Retinal pigment epithelial cell (primary cell): Measurements from ENCODE around the gene BCAR3.
"Not testable (repeated sequence)": the region's sequence is repeated elsewhere in the genome, so short reads cannot be mapped to it uniquely, and the experiment has no call there.

Source experiments
- DNase-seq: peaks from one replicate; pipeline ENCODE4 v3.0.0-alpha.2; 2010; ENCODE audit warnings: low read depth
- H3K4me3 ChIP-seq: 2 replicates; pipeline ENCODE4 v1.5.1; 2011; ENCODE audit warnings: mild to moderate bottlenecking, low read length, control low read depth, moderate library complexity
- TF ChIP-seq, protein P1 (sequence below): conservative IDR thresholded peaks from 2 replicates; pipeline ENCODE4 v1.5.1; 2011; ENCODE audit warnings: low read depth, low read length, control low read depth, inconsistent platforms

BCAR3 gene

DNA sequence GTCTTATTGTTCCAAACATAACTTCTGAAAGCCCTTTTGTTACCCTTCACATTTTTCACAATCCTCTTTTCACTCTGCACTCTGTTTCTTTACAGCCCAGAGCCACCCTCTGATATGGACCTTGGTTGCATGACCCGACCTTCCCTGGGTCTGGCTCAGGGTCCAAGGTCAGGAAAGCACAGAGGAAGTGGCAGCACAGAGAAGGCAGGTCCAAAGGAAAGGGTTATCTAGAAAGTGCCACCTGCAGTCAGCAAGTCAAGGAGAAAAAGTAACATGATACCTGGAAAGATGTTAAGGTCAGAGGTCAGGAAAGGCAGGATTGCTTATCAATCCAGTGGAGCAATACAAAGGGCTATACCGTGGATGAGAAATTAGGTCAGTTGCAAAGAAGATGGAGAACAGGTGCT lies 18.4 kb downstream of the BCAR3 start:
- TF ChIP-seq, protein P1, sequence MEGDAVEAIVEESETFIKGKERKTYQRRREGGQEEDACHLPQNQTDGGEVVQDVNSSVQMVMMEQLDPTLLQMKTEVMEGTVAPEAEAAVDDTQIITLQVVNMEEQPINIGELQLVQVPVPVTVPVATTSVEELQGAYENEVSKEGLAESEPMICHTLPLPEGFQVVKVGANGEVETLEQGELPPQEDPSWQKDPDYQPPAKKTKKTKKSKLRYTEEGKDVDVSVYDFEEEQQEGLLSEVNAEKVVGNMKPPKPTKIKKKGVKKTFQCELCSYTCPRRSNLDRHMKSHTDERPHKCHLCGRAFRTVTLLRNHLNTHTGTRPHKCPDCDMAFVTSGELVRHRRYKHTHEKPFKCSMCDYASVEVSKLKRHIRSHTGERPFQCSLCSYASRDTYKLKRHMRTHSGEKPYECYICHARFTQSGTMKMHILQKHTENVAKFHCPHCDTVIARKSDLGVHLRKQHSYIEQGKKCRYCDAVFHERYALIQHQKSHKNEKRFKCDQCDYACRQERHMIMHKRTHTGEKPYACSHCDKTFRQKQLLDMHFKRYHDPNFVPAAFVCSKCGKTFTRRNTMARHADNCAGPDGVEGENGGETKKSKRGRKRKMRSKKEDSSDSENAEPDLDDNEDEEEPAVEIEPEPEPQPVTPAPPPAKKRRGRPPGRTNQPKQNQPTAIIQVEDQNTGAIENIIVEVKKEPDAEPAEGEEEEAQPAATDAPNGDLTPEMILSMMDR: no peak
- H3K4me3 ChIP-seq: no peak overlapping the region
- DNase-seq: no peak

DNA sequence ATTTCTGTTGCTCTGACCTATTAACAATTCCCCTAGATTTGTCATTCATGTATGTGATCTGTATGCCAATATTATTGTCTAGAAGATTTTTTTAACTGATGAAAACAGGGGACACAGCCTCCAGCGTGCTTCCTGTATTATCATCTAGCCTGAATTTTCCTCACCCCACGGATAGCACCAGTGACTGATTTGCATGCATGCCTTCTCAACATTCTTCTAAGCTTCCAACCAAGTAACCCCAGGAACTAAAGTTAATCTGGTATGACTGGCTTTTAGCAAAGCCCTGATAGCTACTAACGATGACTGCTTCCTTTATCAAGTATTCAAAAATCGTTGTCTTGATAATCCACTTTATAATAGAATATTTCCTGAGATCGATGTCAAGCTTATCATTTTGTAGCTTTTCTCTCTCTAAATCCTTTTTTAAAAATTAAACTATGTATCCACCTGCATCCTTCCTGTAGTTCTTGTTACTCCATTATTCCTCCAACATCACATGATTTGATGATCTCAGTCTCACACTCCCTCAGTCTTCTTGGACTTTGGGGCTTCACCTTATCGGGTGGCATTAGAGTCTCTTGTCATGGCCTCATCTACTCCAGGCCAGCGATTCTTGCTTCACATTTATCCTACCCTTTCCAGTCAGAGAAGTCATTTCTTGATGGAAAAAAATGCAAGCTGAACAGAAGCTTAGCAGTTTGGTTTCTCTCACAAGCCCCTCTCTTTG lies 19.0 kb downstream of the BCAR3 start:
- H3K4me3 ChIP-seq: peak overlapping the region; percentile 33
- DNase-seq: no peak
- TF ChIP-seq, protein P1: no peak

DNA sequence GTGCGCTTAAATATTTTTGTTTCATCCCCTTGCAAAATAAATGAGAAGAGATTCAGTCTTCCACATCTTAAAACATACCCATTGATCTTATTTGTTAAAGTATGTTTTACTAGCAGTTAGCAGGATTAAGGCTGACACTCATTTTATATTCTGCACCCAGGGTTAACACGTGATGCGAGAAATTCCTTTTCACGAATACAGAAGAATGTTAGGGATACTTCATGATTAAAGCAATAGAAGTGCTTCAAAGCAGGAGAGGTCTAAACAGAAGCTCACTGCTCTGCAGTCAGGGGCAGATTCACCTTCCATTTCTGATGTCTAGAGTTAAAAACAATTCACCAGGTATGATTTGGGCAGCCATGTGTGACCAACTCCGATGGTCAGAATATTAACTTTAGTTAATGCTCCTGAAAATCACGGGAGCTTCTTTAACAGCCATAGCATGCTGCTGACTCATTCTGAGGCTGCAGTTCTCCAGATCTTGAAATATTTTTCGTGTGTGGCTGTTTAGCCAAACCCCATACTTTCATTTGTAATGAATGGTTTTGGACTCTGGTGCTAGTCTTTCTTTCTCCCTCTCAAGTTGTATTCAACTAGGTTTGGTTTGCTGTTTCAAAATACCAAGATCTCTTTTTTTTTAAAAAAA lies 19.7 kb downstream of the BCAR3 start:
- H3K4me3 ChIP-seq: peak overlapping the region; percentile 33
- no peak for DNase-seq
- TF ChIP-seq, protein P1: no peak

DNA sequence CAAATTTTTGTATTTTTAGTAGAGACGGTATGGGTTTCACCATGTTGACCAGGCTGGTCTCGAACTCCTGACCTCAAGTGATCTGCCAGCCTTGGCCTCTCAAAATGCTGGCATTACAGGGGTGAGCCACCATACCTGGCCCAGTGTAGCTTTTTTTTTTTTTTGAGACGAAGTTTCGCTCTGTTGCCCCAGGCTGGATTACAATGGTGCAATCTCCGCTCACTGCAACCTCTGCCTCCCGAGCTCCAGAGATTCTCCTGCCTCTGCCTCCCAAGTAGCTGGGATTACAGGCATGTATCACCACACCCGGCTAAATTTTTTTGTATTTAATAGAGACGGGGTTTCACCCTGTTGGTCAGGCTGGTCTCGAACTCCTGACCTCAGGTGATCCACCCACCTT lies 20.3 kb downstream of the BCAR3 start:
- not testable (repeated sequence) for H3K4me3 ChIP-seq, DNase-seq

DNA sequence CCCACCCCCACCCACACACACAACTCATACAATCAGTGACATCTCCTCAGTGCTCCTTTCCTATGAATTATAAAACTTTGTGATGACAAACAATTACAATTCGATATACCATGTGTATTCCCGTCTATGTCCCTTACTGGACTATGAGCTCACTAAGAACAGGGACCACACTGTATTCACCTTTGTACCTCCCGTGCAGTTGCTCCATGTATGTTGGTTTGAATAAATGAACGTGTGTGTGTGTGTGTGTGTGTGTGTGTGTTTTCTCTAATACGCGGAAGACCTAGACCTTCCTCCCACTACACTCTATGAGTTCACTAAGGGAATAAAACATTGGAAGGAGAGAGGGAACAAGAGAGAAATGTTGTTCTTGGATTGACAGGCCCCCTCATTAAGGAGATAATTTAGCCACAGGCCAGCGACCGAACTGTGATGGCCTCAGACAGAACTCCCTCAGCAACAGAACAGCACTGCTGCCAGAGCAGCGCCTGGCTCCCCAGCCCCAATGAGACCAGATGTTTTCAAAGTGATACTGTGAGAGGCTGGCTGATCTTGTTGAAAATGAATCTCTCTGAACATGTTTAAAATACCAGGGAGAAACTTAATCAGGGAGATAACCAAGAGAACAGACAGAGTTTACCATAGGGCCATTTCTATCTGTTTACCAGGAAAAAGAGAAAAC lies 21.7 kb downstream of the BCAR3 start:
- TF ChIP-seq, protein P1: no peak
- no peak overlapping the region for H3K4me3 ChIP-seq
- DNase-seq: no peak

DNA sequence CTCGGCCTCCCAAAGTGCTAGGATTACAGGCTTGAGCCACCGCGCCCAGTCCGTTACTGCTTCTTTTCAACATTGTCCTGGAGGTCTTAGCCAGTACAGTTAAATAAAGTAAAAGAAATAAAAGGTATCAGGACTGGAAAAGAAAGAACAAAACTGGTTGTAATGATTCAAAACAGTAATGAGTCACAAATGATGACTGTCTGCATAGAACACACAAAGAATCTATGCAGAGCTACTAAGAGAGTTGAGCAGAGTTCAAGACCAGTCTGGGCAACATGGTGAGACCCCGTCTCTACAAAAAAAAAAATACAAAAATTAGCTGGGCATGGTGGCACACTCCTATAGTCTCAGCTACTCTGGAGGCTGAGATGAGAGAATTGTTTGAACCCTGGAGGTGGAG lies 23.4 kb downstream of the BCAR3 start:
- TF ChIP-seq, protein P1: no peak
- DNase-seq: no peak
- no peak overlapping the region for H3K4me3 ChIP-seq

DNA sequence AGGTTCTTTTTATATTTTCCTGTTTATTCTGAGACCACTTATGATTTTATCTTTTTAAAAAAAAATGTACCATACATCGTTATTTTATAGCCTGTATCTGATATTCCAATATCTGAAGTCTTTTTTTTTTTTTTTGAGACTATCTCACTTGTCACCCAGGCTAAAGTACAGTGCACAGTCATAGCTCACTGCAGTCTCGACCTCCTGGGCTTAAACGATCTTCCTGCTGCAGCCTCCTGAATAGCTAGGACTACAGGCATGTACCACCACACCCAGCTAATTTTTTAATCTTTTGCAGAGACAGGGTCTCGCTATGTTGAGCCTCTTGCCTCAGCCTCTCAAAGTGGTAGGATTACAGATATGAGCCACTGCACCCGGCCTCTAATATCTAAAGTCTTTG lies 25.1 kb downstream of the BCAR3 start:
- TF ChIP-seq, protein P1: no peak
- no peak overlapping the region for H3K4me3 ChIP-seq
- DNase-seq: no peak
